Measurements from ENCODE around the gene SLIT3.

DNA sequence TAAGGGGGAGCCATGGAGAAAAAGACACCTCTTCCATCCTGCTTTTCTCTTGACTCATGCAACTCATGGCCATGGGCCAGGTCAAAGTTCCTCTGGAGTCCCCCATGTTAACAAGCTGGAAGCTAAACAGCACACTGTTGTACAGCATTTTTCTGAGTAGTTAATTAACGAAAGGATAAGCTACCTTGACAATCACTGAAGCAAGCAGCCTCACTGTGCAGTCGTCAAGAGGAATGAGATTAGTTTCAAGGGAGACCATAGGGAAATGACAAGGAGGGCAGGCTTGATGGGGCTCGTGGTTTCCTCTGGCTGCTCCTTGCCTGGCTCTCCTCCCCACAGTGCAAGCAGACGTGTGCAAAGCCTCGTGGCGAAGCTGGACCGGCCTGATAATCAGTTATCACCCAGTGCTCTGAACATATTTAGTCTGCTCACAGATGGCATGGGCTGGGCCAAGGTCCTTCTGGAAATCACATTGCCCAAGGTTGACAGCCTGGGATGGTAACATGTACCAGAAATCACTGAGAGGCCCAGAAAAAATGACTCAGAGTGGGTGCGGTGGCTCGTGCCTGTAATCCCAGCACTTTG lies 209.5 kb downstream of the SLIT3 start:
- TF ChIP-seq NFRKB (IDR thresholded peaks at IDR 0.05; ENCODE audit: low read depth) (no peak), MAFF (IDR thresholded peaks at IDR 0.05; ENCODE audit: low read length) (no peak), POLR2AphosphoS5 (IDR thresholded peaks at IDR 0.05; ENCODE audit: control insufficient read depth, insufficient read depth, low read depth, low read length) (no peak), ZEB2 (IDR thresholded peaks at IDR 0.05) (no peak), POLR2A (conservative IDR thresholded peaks at IDR 0.05) (no peak), EZH2 (IDR thresholded peaks at IDR 0.05; ENCODE audit: borderline replicate concordance, low read depth, low read length) (no peak), BRCA1 (IDR thresholded peaks at IDR 0.05) (no peak), BRCA1 (CRISPR knock-in tag; IDR thresholded peaks at IDR 0.05) (no peak)
- TF ChIP-seq, protein P1, sequence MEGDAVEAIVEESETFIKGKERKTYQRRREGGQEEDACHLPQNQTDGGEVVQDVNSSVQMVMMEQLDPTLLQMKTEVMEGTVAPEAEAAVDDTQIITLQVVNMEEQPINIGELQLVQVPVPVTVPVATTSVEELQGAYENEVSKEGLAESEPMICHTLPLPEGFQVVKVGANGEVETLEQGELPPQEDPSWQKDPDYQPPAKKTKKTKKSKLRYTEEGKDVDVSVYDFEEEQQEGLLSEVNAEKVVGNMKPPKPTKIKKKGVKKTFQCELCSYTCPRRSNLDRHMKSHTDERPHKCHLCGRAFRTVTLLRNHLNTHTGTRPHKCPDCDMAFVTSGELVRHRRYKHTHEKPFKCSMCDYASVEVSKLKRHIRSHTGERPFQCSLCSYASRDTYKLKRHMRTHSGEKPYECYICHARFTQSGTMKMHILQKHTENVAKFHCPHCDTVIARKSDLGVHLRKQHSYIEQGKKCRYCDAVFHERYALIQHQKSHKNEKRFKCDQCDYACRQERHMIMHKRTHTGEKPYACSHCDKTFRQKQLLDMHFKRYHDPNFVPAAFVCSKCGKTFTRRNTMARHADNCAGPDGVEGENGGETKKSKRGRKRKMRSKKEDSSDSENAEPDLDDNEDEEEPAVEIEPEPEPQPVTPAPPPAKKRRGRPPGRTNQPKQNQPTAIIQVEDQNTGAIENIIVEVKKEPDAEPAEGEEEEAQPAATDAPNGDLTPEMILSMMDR (IDR thresholded peaks at IDR 0.05 in 2 of 3, conservative IDR thresholded peaks at IDR 0.05 in 1 of 3; ENCODE audit: insufficient read depth in 2 of 3, low read depth in 1 of 3, low read length in 3 of 3) = no peak
